Measurements from ENCODE around the gene CCDC88B. TPM values are rescaled to one million over a fixed set of nuclear protein-coding genes. Genes with fewer than 3 reads are reported as not detected.

Gene CCDC88B
- total RNA-seq (1 to 10 TPM; 2.6 to 8.6 (median 3.9) TPM), polyA plus RNA-seq (100 to 1,000 TPM in 1 of 3 donors, 10 to 100 TPM in 2; 15.6 to 157 (median 23.6) TPM)

DNA sequence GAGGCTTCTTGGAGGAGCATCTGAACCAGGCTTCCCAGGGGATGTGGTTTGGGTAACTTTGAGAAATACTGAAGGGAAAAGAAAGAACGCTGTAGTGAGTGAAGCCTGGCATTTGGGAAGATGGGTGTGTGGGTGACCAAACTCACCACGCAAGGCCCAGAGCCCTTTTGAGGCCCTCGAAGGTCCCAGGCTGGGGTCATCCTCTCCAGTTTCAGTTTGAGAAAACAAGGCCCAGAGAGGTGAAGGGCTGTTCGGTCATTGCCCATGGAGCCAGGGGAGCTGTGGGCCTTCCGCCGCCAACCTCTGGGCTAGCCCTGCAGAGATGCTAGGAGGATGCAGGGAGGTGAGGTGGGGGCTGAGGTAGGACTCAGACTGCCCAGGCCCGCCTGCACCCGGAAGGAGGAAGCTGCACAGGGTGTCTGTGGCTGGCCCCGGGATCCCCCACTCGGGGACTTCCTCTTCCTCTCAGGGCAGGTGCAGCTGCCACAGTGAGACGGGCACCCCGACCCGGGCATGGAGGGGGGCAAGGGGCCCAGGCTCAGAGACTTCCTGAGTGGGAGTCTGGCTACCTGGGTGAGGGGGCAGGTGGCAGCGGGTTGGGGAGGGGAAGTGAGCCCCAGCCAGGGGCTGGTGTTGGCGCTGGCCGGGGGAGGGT lies at the start of gene CCDC88B:
Gene CCDC88B, plus strand, starts transcription at position 451 of the 655 bp plus-strand sequence. Its CDS starts 63 bp downstream, at position 514.
- H3K27ac ChIP-seq, result no peak within 1 kb of the TSS

DNA sequence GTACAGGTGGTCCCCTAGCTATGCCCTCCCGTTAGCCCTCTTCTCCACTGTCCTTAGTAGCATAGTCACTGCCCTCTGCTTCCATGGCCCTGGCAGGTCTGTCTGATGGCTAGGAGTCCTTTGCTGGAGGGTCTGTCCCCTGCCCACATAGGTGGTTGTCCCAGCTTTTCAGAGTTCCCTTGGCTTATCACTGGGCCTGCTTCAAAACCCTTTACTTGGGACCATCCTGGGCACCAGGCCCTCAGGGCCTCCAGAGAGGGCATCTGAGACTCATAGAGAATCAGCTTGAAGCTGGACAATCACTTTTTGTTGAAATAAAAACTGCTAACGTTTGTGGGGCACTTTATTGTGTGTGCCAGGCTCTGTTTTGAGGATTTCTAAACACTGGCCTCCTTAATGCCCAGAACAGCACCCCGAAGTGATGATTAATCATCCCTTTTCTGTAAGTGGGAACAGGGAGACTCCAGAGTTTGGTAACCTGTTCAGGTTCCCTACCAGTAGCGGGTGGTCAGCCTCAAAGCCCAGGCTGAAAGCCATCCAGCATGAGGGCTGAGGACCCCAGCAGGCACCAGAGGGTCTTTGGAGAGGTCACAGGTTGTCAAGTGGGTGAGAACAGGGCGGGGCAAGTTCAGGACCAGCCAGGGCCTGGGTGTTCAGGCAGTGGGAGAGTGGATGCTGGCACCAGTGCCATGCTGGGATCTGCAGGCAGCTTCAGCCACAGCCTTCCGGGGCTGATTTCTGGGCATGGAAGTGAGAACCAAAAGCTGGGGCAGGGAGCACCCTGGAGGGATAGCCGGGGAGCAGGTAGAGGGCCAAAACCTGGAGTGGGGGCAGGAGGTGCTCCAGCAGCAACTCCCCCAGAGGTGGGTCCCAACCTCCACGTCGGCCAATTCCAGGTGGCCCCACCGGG lies 49.4 kb upstream of the CCDC88B start:
- Histone ChIP-seq H3K27ac (no peak overlapping the region), H3K4me3 (no peak overlapping the region), H3K4me1 (peaks cover 0 to 35% (median 29%) of the 10 kb centered on the region in 4 donors), H3K36me3 (no peaks in the 10 kb centered on the region), H3K27me3 (peaks cover 22 to 64% (median 58%) of the 10 kb centered on the region in 3 donors), H3K9me3 (no peaks in the 10 kb centered on the region)
- 49 to 59% methylated on average over 10 of the region's 10 CpGs for WGBS, 2 donors
- DNase-seq, result no peak
- intact Hi-C loops (cut with DNase I), result no loop called here
- TF ChIP-seq POLR2AphosphoS5 (IDR thresholded peaks at IDR 0.05) (no peak), POLR2A (IDR thresholded peaks at IDR 0.05) (no peak), EP300 (IDR thresholded peaks at IDR 0.05) (no peak)
- TF ChIP-seq, protein P1, sequence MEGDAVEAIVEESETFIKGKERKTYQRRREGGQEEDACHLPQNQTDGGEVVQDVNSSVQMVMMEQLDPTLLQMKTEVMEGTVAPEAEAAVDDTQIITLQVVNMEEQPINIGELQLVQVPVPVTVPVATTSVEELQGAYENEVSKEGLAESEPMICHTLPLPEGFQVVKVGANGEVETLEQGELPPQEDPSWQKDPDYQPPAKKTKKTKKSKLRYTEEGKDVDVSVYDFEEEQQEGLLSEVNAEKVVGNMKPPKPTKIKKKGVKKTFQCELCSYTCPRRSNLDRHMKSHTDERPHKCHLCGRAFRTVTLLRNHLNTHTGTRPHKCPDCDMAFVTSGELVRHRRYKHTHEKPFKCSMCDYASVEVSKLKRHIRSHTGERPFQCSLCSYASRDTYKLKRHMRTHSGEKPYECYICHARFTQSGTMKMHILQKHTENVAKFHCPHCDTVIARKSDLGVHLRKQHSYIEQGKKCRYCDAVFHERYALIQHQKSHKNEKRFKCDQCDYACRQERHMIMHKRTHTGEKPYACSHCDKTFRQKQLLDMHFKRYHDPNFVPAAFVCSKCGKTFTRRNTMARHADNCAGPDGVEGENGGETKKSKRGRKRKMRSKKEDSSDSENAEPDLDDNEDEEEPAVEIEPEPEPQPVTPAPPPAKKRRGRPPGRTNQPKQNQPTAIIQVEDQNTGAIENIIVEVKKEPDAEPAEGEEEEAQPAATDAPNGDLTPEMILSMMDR (IDR thresholded peaks at IDR 0.05), result no peak

More for the DNA sequence above, at the start of gene CCDC88B:
- TF ChIP-seq POLR2A (IDR thresholded peaks at IDR 0.05), result no peak
- TF ChIP-seq, protein P1 (IDR thresholded peaks at IDR 0.05), result no peak
- no peak for TF ChIP-seq POLR2AphosphoS5 (IDR thresholded peaks at IDR 0.05)
- TF ChIP-seq EP300 (IDR thresholded peaks at IDR 0.05), result no peak
- H3K36me3 ChIP-seq, result no peaks in the 10 kb centered on the region
- WGBS, 2 donors, result 31 to 45% methylated on average over 16 of the region's 16 CpGs
- intact Hi-C loops (cut with DNase I), result no loop called here
- no peaks in the 10 kb centered on the region for H3K27me3 ChIP-seq
- peak within 1 kb of the TSS in 2 of 4 donors; percentile 8 to 36 for H3K4me3 ChIP-seq
- no peaks in the 10 kb centered on the region for H3K9me3 ChIP-seq
- peaks cover 0 to 24% (median 12%) of the 10 kb centered on the region in 4 donors for H3K4me1 ChIP-seq
- DNase-seq, result no peak

DNA sequence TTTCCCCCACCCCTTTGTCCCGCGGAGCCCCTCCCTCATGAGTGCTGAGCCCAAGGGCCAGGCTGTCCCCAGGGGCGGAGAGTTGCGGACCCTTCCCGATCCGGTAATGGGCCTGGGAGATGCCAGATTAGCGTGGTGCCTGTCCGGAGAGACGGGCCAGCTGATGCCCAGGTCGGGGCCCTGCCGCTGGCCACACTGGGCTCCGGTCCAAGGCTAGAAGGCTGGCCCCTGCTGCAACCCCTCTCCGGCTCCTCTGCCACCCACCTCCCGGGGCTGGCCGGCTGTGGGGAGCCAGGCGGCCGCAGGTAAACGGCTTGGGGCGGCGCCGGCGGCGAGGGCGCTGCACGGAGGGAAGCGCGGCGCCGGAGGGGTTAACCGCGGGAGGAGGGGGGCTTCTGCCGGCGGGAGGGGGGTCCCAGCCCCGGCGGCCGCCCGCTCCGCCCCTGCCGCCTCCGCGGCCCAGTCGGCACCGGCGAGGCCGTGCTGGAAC lies 48.7 kb upstream of the CCDC88B start, which contains the start of gene KCNK4:
Gene KCNK4, plus strand, starts transcription at position 41 of the 490 bp plus-strand sequence. CDS start 1,717 bp downstream, outside the sequence.
- WGBS, 2 donors, result 3 to 4% methylated on average over 45 of the region's 45 CpGs
- no peak within 1 kb of the TSS for H3K27ac ChIP-seq
- intact Hi-C loops (cut with DNase I), result no loop called here
- H3K9me3 ChIP-seq, result no peaks in the 10 kb centered on the region
- no peak for TF ChIP-seq POLR2AphosphoS5 (IDR thresholded peaks at IDR 0.05)
- no peak for TF ChIP-seq EP300 (IDR thresholded peaks at IDR 0.05)
- no peak for TF ChIP-seq POLR2A (IDR thresholded peaks at IDR 0.05)
- DNase-seq, result no peak
- H3K27me3 ChIP-seq, result peaks cover 23 to 71% (median 65%) of the 10 kb centered on the region in 3 donors
- no peaks in the 10 kb centered on the region for H3K36me3 ChIP-seq
- peaks cover 0 to 29% (median 24%) of the 10 kb centered on the region in 4 donors for H3K4me1 ChIP-seq
- H3K4me3 ChIP-seq, result peak within 1 kb of the TSS in 3 of 4 donors; percentile 15 to 40 (median 36)

GRCh38 chr11:64291752-64292459 lies 48.1 kb upstream of the CCDC88B start:
- Histone ChIP-seq H3K27me3 (peaks cover 29 to 77% (median 71%) of the 10 kb centered on the region in 3 donors), H3K36me3 (no peaks in the 10 kb centered on the region), H3K27ac (no peak overlapping the region), H3K4me1 (peaks cover 0 to 23% (median 18%) of the 10 kb centered on the region in 4 donors), H3K9me3 (no peaks in the 10 kb centered on the region), H3K4me3 (peak overlapping the region in 3 of 4 donors; percentile 15 to 40 (median 36))
- WGBS, 2 donors, result 1% methylated on average over 96 of the region's 96 CpGs
- DNase-seq, result no peak
- TF ChIP-seq, protein P1 (IDR thresholded peaks at IDR 0.05), result no peak
- TF ChIP-seq POLR2A (IDR thresholded peaks at IDR 0.05), result no peak
- intact Hi-C loops (cut with DNase I), result no loop called here
